ENCODE measurements around the gene LILRA6.

DNA sequence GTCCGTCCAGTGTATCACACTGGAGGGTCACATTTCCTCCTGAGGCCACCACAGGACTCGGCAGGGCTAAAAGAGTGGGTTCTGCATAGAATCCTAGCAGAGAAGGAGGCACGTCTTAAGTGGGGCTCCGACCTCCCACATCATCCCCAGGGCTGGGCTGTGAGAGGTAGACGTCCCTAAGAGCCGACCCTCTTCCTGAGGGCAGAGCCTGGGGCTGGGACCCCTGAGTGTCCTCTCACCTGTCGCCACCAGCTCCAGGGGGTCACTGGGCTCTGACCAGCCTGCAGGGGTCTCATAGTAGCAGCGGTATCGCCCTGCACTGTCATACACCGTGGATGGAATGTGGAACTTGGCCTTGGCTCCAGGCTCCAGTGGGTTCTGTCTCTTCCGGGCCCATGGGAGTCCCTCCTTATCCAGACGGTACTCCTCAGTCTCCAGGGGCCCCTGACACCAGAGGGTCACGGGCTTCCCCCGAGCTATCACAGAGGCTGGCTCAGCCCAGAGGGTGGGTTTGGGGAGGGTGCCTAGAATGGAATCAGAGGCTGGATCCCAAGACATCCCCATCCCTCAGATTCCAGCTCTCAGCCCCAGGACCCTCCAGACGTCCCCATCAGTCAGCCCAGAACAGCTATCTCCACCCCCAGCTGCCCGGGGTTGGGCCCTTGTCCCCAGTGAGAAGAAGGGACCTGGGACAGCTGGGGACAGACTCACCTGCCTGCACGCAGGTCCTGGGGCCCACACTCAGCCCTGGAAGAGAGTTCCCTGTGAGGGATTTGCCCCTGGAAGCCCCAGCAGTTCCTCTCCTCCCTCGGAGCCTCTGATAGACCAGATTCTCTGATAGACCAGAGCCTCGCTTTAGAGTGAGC is 13.9 kb upstream of the LILRA6 start:
- TF ChIP-seq, protein P1, sequence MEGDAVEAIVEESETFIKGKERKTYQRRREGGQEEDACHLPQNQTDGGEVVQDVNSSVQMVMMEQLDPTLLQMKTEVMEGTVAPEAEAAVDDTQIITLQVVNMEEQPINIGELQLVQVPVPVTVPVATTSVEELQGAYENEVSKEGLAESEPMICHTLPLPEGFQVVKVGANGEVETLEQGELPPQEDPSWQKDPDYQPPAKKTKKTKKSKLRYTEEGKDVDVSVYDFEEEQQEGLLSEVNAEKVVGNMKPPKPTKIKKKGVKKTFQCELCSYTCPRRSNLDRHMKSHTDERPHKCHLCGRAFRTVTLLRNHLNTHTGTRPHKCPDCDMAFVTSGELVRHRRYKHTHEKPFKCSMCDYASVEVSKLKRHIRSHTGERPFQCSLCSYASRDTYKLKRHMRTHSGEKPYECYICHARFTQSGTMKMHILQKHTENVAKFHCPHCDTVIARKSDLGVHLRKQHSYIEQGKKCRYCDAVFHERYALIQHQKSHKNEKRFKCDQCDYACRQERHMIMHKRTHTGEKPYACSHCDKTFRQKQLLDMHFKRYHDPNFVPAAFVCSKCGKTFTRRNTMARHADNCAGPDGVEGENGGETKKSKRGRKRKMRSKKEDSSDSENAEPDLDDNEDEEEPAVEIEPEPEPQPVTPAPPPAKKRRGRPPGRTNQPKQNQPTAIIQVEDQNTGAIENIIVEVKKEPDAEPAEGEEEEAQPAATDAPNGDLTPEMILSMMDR (IDR thresholded peaks at IDR 0.05): no peak
- TF ChIP-seq POLR2A (IDR thresholded peaks at IDR 0.05): no peak
